SH-SY5Y (cell line): ENCODE results near the gene CHCHD5.

ENCODE experiments used
- GATA2 ChIP-seq: IDR thresholded peaks from 2 replicates; pipeline ENCODE4 v1.6.1; 2011; ENCODE audit warnings: mild to moderate bottlenecking, low read depth, low read length
- GATA3 ChIP-seq: IDR thresholded peaks from 2 replicates; pipeline ENCODE4 v1.6.1; 2011; ENCODE audit warnings: low read depth, mild to moderate bottlenecking, low read length, moderate library complexity

- TF ChIP-seq GATA3, result no peak
- no peak for TF ChIP-seq GATA2
Measured at GRCh38 chr2:112585873-112586464, 1.6 kb downstream of the CHCHD5 start.
